ENCODE measurements around the gene CCL7. TPM values are rescaled to one million over a fixed set of nuclear protein-coding genes. Genes with fewer than 3 reads are reported as not detected.
A peak's percentile ranks its signal among the peaks of the same experiment; 100 is the strongest.

CCL7 gene
- total RNA-seq, 1 donor from 2014 or later: not detected

GRCh38 chr17:34243364-34244320 lies 26.4 kb upstream of the CCL7 start:
- DNase-seq (ENCODE audit: missing footprints): no peak
- no peak for ATAC-seq
- intact Hi-C loops (cut with DNase I): no loop called here

- ATAC-seq (no peak), DNase-seq (ENCODE audit: missing footprints) (no peak)
- intact Hi-C loops (cut with DNase I): no loop called here
Measured at GRCh38 chr17:34245351-34245905, 24.6 kb upstream of the CCL7 start.

DNA sequence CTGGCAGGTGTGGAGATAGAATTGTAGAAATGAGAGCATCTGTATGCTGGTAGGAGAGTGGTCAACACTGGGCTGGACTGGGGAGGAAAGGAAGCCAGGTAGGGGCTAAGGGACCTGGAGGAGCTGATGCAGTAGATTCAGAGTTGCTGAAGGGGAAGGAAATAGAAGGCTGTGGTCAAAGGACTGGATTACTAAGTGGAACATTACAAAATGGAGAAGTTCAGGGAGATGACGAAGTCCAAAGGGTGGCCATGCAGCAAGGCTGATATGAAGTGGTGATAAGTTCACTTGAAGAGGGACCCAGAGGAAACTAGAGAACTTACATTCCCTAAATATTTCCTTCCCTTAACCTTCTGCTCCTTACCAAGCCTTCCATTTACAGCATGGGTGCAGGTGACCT lies 23.6 kb upstream of the CCL7 start:
- no peak for ATAC-seq
- intact Hi-C loops (cut with DNase I): no loop called here

GRCh38 chr17:34246881-34247280 lies 23.1 kb upstream of the CCL7 start:
- ATAC-seq (no peak), DNase-seq (ENCODE audit: missing footprints) (no peak)
- intact Hi-C loops (cut with DNase I): no loop called here

More for the DNA sequence above, 23.6 kb upstream of the CCL7 start:
- DNase-seq (ENCODE audit: missing footprints): no peak

DNA sequence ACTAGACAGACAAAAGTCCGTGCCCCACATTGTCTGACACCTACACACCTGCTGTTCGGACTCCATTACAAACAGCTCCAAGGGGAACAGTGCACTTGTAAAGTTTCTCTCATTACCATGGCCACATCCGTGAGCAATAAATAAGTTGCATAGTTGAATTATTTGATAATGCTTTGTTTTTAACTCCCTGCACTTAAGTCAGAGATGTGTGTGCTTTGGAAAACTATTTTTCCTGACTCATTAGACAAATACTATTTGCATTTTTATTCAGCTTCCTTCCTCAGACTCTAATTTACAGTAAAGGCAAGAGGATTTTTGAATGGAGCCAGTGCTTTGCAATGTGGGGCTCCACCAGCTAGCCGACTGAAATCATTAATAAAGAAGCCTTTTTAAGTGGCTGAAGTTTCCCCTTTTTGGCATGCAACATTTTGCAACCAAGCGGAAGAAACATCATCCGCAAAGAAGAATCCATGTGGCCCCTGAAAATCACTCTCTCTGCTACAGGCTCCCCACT lies 21.5 kb upstream of the CCL7 start:
- ATAC-seq (no peak), DNase-seq (ENCODE audit: missing footprints) (no peak)
- intact Hi-C loops (cut with DNase I): no loop called here

GRCh38 chr17:34249061-34249460 lies 21.0 kb upstream of the CCL7 start:
- intact Hi-C loops (cut with DNase I): no loop called here
- no peak for ATAC-seq
- DNase-seq (ENCODE audit: missing footprints): no peak

DNA sequence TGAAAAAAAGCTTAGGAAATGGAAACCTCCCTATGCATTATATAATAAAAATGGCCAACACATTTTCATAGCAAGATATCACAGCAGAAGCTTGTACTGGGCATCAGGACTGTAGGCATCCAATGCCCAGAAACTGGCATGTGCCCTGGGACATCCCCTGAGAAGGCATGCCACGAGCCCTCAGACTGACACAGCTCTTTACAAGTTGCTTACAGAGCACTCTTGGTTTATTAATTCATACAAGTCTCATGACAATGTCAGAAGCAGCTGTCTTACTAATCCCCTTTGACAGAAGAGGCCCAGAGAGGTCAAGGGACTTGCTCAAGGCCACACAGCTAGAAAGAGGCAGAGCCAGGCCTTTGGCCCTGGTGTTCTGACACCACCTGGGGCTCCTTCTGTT lies 20.5 kb upstream of the CCL7 start:
- intact Hi-C loops (cut with DNase I): no loop called here
- DNase-seq (ENCODE audit: missing footprints): no peak
- ATAC-seq: no peak

DNA sequence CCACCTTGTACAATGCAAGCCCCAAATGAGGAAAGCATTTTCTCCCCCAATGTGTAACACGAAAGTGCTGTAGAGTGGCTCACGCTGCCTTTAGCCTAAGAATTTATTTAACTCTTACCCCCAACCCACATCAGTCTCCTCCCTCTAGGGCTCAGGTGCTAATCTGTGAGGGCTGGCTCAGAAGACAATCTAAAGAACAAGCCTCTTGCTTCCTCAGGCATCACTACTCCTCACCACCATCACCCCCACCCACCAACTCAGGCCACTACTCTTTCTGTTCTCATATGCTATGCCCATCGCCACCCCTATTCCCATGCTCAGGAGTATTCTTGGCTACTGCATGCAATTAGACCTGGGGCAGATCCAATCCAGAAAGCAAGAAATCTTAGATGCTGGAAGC lies 18.8 kb upstream of the CCL7 start:
- no peak for DNase-seq (ENCODE audit: missing footprints)
- intact Hi-C loops (cut with DNase I): loop anchor here (5.0 kb wide), 3 partner anchors 49 to 269 kb away; no protein-coding TSS in a partner anchor
- ATAC-seq: no peak

DNA sequence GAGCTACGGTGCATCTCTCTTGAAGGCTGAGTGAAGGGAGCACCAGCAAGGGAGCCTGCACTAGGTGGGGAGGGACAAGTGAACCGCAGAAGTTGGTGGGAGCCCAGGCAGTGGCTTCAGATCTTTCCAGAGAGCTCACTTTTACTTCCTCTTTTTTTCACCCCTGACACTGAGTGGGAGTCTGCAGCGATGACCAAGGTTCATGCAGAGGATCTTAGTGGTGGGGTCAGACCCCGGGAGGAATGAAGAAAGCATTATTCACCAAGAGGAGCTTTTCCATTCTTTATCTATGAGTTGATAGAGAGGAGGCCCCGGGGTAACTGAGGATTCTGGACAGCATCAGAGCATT lies 18.0 kb upstream of the CCL7 start:
- no peak for ATAC-seq
- intact Hi-C loops (cut with DNase I): loop anchor here (1.0 to 5.0 kb wide), 4 partner anchors 17 to 270 kb away; no protein-coding TSS in a partner anchor
- no peak for DNase-seq (ENCODE audit: missing footprints)

- peak; percentile 86 for ATAC-seq
- intact Hi-C loops (cut with DNase I): loop anchor here (1.0 to 5.0 kb wide), 4 partner anchors 17 to 270 kb away; no protein-coding TSS in a partner anchor
- peak; percentile 97 for DNase-seq (ENCODE audit: missing footprints)
Measured at GRCh38 chr17:34252444-34253138, 17.4 kb upstream of the CCL7 start.

GRCh38 chr17:34253139-34253525 lies 16.9 kb upstream of the CCL7 start:
- DNase-seq (ENCODE audit: missing footprints) (no peak), ATAC-seq (no peak)
- intact Hi-C loops (cut with DNase I): loop anchor here (5.0 kb wide), 3 partner anchors 51 to 271 kb away; no protein-coding TSS in a partner anchor

- intact Hi-C loops (cut with DNase I): loop anchor here (5.0 kb wide), 3 partner anchors 52 to 272 kb away; no protein-coding TSS in a partner anchor
- ATAC-seq: peak; percentile 57
- DNase-seq (ENCODE audit: missing footprints): no peak
Measured at GRCh38 chr17:34254146-34254545, 15.9 kb upstream of the CCL7 start.

- DNase-seq (ENCODE audit: missing footprints): peak; percentile 82
- intact Hi-C loops (cut with DNase I): loop anchor here (5.0 kb wide), 4 partner anchors 52 to 273 kb away; partner anchors contain the start of gene CCL1
Measured at GRCh38 chr17:34254651-34255380, 15.2 kb upstream of the CCL7 start, which contains the start of gene CCL2. Gene CCL2, plus strand, starts transcription at chr17:34255285. Its CDS starts 65 bp downstream, at chr17:34255350.

DNA sequence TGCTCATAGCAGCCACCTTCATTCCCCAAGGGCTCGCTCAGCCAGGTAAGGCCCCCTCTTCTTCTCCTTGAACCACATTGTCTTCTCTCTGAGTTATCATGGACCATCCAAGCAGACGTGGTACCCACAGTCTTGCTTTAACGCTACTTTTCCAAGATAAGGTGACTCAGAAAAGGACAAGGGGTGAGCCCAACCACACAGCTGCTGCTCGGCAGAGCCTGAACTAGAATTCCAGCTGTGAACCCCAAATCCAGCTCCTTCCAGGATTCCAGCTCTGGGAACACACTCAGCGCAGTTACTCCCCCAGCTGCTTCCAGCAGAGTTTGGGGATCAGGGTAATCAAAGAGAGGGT lies 14.7 kb upstream of the CCL7 start:
- DNase-seq (ENCODE audit: missing footprints): no peak

More at GRCh38 chr17:34254651-34255380, 15.2 kb upstream of the CCL7 start, which contains the start of gene CCL2:
- ATAC-seq: peak; percentile 71

GRCh38 chr17:34255841-34256240 lies 14.2 kb upstream of the CCL7 start:
- ATAC-seq: no peak
- no peak for DNase-seq (ENCODE audit: missing footprints)
- intact Hi-C loops (cut with DNase I): loop anchor here (5.0 kb wide), 1 partner anchor 106 kb away; the partner anchor contains the start of gene CCL1

More for the DNA sequence above, 14.7 kb upstream of the CCL7 start:
- ATAC-seq: no peak
- intact Hi-C loops (cut with DNase I): loop anchor here (5.0 kb wide), 1 partner anchor 107 kb away; the partner anchor contains the start of gene CCL1

GRCh38 chr17:34257299-34257985 lies 12.6 kb upstream of the CCL7 start:
- intact Hi-C loops (cut with DNase I): loop anchor here (5.0 kb wide), 1 partner anchor 105 kb away; the partner anchor contains the start of gene CCL1

GRCh38 chr17:34257986-34258326 lies 12.1 kb upstream of the CCL7 start:
- DNase-seq (ENCODE audit: missing footprints) (no peak), ATAC-seq (no peak)
- intact Hi-C loops (cut with DNase I): loop anchor here (5.0 kb wide), 1 partner anchor 104 kb away; the partner anchor contains the start of gene CCL1

More at GRCh38 chr17:34257299-34257985, 12.6 kb upstream of the CCL7 start:
- ATAC-seq (no peak), DNase-seq (ENCODE audit: missing footprints) (no peak)
